Lower lobe of right lung (tissue), 2 donors: ENCODE data around the gene FAM199X. TPM values are rescaled to one million over a fixed set of nuclear protein-coding genes. Genes with fewer than 3 reads are reported as not detected.

ENCODE experiments used
- ATAC-seq, 2 donors: fragments of 200-7000 bp; cut with Tn5 transposase; one replicate each; pipeline ENCODE4 v1.9.1; 2020 to 2022; ENCODE audit warnings: mild to moderate bottlenecking in 2 of 2, moderate library complexity in 2 of 2
- DNase-seq: peaks from one replicate; pipeline ENCODE4 v3.0.0-alpha.2; 2020
- H3K27ac ChIP-seq: fragments of 200-600 bp; one replicate; pipeline ENCODE4 v1.8.0; 2022
- H3K27me3 ChIP-seq: fragments of 200-600 bp; one replicate; pipeline ENCODE4 v1.8.0; 2022; ENCODE audit warnings: low read depth
- H3K36me3 ChIP-seq: fragments of 200-600 bp; one replicate; pipeline ENCODE4 v1.8.0; 2022; ENCODE audit warnings: mild to moderate bottlenecking
- H3K4me1 ChIP-seq: fragments of 200-600 bp; one replicate; pipeline ENCODE4 v1.8.0; 2022
- H3K4me3 ChIP-seq: fragments of 200-600 bp; one replicate; pipeline ENCODE4 v1.8.0; 2022; ENCODE audit warnings: mild to moderate bottlenecking
- H3K9me3 ChIP-seq: fragments of 200-600 bp; one replicate; pipeline ENCODE4 v1.8.0; 2022
- intact Hi-C: fragments of 100-400 bp; cut with DNase I; formaldehyde crosslinking; loops from one replicate; pipeline ENCODE4 v1.11.0; 2022
- total RNA-seq: library from RNA; stranded (reverse); fragmentation: NEBNext Ultra II Directional; extraction: Animal tissue kit (Norgen Biotek cat#: 25700); gene quantifications from one replicate; pipeline ENCODE4 v1.2.1, GENCODE V29; 2021
- TF ChIP-seq, protein P1 (sequence below): fragments of 200-600 bp; IDR thresholded peaks from one replicate; pipeline ENCODE4 v1.8.0; 2022; ENCODE audit warnings: antibody characterized with exemption, mild to moderate bottlenecking
- donor health status: DM: no; HTN: yes; CAD: no; lungs with severe emphysema.

The FAM199X gene
- total RNA-seq, 1 donor from 2014 or later = 16.6 TPM

DNA sequence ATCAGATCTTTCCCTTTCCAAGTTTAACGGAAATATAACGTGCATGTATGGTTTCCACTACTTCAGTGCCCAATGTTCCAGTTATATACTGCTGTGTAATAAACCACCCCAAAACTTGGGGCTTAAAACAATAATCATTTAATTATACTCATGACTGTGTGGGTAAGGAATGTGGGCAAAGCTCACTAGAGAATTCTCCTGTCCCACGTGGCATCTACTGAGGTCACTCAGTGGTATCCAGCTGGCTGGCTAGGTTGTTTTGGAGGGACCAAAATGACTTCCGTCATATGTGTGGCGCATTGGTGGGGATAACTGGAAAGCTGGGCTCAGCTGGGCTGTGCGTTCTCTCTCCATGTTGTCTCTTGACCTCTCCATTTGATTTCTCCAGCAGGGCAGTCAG, 35.4 kb upstream of the FAM199X start:
- Histone ChIP-seq H3K4me1 (no peaks in the 10 kb centered on the region), H3K9me3 (no peaks in the 10 kb centered on the region), H3K27ac (no peak overlapping the region), H3K27me3 (no peaks in the 10 kb centered on the region), H3K4me3 (no peak overlapping the region), H3K36me3 (peaks cover 13% of the 10 kb centered on the region)
- ATAC-seq = no peak
- intact Hi-C loops = no loop called here
- TF ChIP-seq, protein P1, sequence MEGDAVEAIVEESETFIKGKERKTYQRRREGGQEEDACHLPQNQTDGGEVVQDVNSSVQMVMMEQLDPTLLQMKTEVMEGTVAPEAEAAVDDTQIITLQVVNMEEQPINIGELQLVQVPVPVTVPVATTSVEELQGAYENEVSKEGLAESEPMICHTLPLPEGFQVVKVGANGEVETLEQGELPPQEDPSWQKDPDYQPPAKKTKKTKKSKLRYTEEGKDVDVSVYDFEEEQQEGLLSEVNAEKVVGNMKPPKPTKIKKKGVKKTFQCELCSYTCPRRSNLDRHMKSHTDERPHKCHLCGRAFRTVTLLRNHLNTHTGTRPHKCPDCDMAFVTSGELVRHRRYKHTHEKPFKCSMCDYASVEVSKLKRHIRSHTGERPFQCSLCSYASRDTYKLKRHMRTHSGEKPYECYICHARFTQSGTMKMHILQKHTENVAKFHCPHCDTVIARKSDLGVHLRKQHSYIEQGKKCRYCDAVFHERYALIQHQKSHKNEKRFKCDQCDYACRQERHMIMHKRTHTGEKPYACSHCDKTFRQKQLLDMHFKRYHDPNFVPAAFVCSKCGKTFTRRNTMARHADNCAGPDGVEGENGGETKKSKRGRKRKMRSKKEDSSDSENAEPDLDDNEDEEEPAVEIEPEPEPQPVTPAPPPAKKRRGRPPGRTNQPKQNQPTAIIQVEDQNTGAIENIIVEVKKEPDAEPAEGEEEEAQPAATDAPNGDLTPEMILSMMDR = no peak
- no peak for DNase-seq

DNA sequence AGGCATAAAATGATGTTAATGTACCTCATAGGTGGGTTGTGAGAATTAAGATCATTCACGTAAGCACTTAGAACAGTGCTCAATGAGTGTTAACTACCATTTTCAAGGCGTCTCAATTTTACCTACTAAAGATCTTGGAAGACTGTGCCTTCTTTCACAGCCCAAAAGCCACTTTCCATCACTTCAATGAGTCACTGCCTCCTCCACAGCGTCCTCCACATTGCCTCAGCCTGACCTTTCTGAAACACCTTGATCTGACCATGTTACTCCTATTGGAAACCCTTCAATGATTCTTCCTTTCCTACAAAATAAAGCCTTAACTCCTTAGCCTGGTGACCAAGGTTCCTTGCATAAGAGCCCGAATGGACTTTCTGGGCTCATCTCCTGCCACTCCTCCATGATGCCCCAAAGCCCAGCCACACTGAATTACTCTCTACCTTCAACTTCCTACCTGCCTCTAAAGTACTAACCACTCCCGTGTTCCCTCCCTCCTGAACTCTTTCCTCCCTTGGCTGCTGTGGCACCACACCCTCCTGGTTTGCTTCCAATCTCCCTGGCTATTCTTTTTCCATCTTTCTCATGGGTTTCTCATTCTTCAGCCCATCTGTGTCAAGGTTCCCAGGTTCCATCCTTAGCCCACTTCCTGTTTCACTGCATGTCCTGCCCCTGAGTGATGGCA, 31.5 kb upstream of the FAM199X start:
- no peaks in the 10 kb centered on the region for H3K27me3 ChIP-seq
- no peaks in the 10 kb centered on the region for H3K9me3 ChIP-seq
- no peak for DNase-seq
- TF ChIP-seq, protein P1 = no peak
- no peak overlapping the region for H3K27ac ChIP-seq
- no peak for ATAC-seq
- H3K4me1 ChIP-seq = no peaks in the 10 kb centered on the region
- H3K36me3 ChIP-seq = peaks cover 5% of the 10 kb centered on the region
- H3K4me3 ChIP-seq = no peak overlapping the region
- intact Hi-C loops = no loop called here

DNA sequence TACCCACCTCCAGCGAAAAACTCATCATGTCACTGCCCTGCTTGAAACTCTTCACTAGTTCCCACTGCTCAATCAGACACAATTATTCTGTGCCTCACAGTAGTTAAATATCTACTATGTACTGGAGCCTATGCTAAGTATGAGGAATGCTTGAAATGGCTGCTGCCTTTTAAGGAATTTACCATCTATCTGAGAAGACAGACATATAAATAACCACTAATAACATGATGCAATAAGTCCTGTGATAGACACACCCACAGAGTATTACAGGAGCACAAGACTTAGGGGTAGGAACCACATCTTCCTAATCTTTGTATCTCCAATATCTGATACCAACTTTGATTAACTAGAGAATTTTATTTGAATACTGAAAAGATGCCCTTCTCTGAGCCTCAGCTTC, 30.6 kb upstream of the FAM199X start:
- intact Hi-C loops = no loop called here
- no peak overlapping the region for H3K27ac ChIP-seq
- no peaks in the 10 kb centered on the region for H3K4me1 ChIP-seq
- ATAC-seq (no peak), DNase-seq (no peak)
- no peaks in the 10 kb centered on the region for H3K27me3 ChIP-seq
- no peak overlapping the region for H3K4me3 ChIP-seq
- TF ChIP-seq, protein P1 = no peak
- no peaks in the 10 kb centered on the region for H3K9me3 ChIP-seq
- H3K36me3 ChIP-seq = no peaks in the 10 kb centered on the region

DNA sequence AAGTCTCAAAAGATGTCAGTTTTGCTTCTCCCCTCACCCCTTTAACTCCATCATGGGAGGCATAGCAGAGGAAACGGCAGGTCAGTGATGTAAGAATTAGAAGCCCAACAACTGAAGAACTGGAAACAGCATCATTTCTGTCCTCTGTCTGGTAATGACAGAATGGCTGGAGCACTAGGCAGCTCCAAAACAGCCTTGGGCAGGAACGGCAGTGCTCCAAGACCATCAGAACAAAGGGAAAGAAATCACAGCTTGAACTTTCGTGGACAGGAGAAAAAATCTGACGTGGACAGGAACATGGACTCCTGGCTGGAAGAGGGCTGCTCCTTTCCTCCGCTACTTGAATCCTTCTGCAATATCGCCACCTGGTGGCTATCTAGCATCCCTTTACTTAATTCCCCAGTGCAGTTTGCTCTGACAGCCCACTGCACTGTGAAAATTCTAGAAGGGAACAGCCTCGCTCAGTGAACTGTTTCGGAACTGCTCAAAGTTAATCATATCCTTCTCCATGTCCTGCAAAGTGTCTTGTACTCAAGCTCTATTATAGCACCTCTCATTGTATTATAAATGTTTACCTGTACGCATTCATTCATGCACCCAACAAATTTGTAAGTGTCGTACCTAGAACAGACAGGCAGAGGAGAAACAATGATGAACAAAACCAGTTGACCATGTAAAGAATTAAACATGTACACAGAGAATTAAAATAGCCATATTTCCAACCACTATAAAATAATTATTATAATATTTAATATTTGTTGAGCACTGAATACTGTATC, 29.8 kb upstream of the FAM199X start:
- Histone ChIP-seq H3K27ac (no peak overlapping the region), H3K4me3 (peak overlapping the region; percentile 37)
- intact Hi-C loops = no loop called here

DNA sequence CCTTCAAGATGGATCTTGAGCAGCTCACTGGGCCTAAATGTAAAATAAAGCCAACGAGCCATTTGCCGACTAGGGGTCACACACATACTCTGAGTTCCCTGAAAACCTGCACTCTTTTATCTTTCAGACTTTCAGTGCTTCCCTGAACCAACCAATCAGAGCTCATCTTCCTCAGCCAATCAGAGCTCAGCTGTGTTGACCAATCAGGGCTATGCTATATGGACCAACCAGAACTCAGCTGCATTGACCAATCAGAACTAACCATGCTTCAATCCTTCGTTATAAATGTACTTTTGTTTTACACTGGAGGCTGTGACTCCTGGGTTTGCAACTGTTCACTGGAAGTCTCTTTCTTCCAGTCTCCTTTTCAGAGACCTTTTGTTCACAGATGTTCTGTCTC, 28.8 kb upstream of the FAM199X start:
- intact Hi-C loops = no loop called here
- no peak for DNase-seq
- TF ChIP-seq, protein P1 = no peak
- Histone ChIP-seq H3K27ac (no peak overlapping the region), H3K4me1 (no peaks in the 10 kb centered on the region), H3K27me3 (no peaks in the 10 kb centered on the region), H3K36me3 (no peaks in the 10 kb centered on the region), H3K4me3 (no peak overlapping the region), H3K9me3 (no peaks in the 10 kb centered on the region)
- ATAC-seq = peak in 1 of 2 donors; percentile 40

More for the DNA sequence above, 29.8 kb upstream of the FAM199X start:
- no peaks in the 10 kb centered on the region for H3K36me3 ChIP-seq
- DNase-seq (no peak), ATAC-seq (peak; percentile 84 to 92)
- H3K9me3 ChIP-seq = no peaks in the 10 kb centered on the region
- TF ChIP-seq, protein P1 = peak; percentile 70
- H3K4me1 ChIP-seq = no peaks in the 10 kb centered on the region
- H3K27me3 ChIP-seq = no peaks in the 10 kb centered on the region
